ENCODE measurements around the gene CLIC3. TPM values are rescaled to one million over a fixed set of nuclear protein-coding genes. Genes with fewer than 3 reads are reported as not detected.

Gene CLIC3
- total RNA-seq, 1 experiment from 2014 or later = 4.2 TPM

DNA sequence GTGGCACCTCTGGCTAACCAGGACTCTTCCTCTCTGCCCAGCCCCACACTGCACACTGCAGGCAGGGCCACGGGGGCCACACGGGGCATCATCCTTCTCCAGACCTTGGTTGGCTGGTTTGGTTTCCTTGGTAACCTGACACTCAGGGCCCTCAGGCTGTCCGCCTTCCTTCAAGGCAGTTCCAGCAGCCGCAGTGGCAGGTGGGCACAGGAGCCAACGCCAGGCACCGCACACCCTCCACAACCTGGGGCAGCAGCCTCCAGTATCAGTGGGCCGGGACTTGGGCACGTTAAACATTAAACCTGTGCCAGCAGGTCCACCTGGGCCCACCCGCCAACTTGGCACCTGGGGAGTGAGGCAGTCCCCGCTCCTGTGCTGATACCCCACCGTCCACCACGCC, 47.7 kb upstream of the CLIC3 start:
- no peaks in the 10 kb centered on the region for H3K27me3 Mint-ChIP-seq (ENCODE audit: insufficient read depth, unreplicated experiment)
- no TSS peak for BruUV-seq (replicated peaks)
- H3K4me1 Mint-ChIP-seq (ENCODE audit: insufficient read depth, unreplicated experiment) = no peaks in the 10 kb centered on the region
- H3K9me3 Mint-ChIP-seq (ENCODE audit: unreplicated experiment) = no peaks in the 10 kb centered on the region
- ChIA-PET CTCF (interaction anchor here (0.6 to 2.4 kb wide), 8 partner anchors 8 to 193 kb away, joined by 3 to 12 read pairs (median 5); partner anchors contain the start of genes ABCA2 and FUT7), POLR2A (interaction anchor here (0.8 to 1.5 kb wide), 3 partner anchors 15 to 80 kb away, joined by 3 to 4 read pairs (median 3); no protein-coding TSS in a partner anchor)
- H3K27ac Mint-ChIP-seq (ENCODE audit: low read depth, unreplicated experiment) = no peak overlapping the region
- intact Hi-C loops (cut with micrococcal nuclease) = loop anchor here (10.0 kb wide), 1 partner anchor 181 kb away; the partner anchor contains the start of genes CYSRT1, RNF208 and RNF224
- peaks cover 10% of the 10 kb centered on the region for H3K36me3 Mint-ChIP-seq (ENCODE audit: insufficient read depth, unreplicated experiment)
- no peak overlapping the region for H3K4me3 Mint-ChIP-seq (ENCODE audit: unreplicated experiment)
- TF ChIP-seq, protein P1, sequence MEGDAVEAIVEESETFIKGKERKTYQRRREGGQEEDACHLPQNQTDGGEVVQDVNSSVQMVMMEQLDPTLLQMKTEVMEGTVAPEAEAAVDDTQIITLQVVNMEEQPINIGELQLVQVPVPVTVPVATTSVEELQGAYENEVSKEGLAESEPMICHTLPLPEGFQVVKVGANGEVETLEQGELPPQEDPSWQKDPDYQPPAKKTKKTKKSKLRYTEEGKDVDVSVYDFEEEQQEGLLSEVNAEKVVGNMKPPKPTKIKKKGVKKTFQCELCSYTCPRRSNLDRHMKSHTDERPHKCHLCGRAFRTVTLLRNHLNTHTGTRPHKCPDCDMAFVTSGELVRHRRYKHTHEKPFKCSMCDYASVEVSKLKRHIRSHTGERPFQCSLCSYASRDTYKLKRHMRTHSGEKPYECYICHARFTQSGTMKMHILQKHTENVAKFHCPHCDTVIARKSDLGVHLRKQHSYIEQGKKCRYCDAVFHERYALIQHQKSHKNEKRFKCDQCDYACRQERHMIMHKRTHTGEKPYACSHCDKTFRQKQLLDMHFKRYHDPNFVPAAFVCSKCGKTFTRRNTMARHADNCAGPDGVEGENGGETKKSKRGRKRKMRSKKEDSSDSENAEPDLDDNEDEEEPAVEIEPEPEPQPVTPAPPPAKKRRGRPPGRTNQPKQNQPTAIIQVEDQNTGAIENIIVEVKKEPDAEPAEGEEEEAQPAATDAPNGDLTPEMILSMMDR (IDR thresholded peaks at IDR 0.05; ENCODE audit: unreplicated experiment) = no peak
- no peak for DNase-seq (ENCODE audit: unreplicated experiment)

DNA sequence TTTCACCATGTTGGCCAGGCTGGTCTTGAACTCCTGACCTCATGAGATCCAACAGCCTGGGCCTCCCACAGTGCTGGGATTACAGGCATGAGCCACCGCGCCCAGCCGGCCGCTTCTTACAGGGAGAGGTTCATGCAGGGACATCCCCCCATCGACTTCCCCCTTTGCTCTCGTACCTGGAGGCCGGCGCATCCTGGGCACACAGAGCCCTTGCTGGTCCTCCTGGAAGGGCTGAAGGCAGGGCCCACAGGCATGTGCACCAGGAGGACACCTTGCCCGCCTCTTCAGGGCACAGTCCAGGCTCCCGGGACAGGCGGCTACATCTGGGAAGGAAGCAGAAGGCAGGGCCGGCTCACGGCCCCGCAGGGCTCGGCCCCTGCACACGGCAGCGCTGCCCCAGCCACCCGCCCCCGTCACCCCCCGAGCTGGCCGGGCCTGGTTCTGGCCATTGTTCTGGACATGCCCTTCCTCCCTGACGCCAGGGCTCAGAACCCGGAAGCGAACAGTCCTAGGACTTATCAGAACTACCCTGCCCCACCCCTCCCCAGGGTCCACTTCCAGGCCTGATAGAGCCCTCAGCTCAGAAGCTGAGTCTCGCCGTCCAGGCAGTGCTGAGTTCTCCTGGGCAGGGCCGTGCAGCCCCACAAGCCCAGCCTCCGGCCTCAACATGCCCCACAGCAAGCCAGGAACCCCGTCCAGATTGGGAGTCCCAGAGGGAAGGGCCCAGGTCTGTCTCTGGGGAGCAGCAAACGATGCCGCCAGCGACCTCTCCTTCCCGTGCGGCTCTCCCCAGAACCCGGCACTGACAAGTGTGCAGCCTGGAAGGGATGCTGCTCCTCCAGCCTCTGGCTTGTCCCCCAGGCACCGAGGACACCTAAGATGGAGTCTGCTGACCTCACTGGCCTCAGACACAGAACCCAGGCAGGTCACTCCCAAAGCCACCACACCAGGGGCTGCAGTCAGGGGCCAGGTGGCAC, 46.7 kb upstream of the CLIC3 start:
- no peak for DNase-seq (ENCODE audit: unreplicated experiment)
- H3K27ac Mint-ChIP-seq (ENCODE audit: low read depth, unreplicated experiment) = no peak overlapping the region

DNA sequence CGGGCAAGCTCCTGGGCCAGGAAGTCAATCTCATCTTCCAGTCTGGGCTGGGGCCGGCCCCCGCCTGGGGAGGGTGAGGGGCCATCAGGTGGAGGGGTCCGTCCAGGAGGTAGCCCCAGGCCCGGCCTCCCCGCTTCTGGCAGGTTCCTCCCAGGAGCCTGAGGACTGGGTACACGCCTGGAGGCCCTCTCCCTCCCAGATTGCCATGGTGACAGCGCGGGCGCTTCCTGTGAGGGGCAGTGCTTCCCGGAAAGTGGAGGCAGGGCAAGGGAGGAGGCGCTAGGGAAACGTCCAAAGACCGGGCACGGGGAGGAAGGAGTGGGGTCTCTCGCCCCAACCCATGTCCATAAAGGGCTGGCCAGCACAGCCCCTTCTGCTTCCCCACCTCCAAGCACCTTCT, 44.8 kb upstream of the CLIC3 start:
- intact Hi-C loops (cut with micrococcal nuclease) = loop anchor here (10.0 kb wide), 1 partner anchor 184 kb away; the partner anchor contains the start of genes CYSRT1, RNF208 and RNF224
- H3K27ac Mint-ChIP-seq (ENCODE audit: low read depth, unreplicated experiment) = no peak overlapping the region
- no TSS peak for BruUV-seq (replicated peaks)
- no peak for DNase-seq (ENCODE audit: unreplicated experiment)
- H3K36me3 Mint-ChIP-seq (ENCODE audit: insufficient read depth, unreplicated experiment) = peaks cover 17% of the 10 kb centered on the region
- TF ChIP-seq, protein P1 (IDR thresholded peaks at IDR 0.05; ENCODE audit: unreplicated experiment) = no peak
- no peaks in the 10 kb centered on the region for H3K4me1 Mint-ChIP-seq (ENCODE audit: insufficient read depth, unreplicated experiment)
- H3K27me3 Mint-ChIP-seq (ENCODE audit: insufficient read depth, unreplicated experiment) = no peaks in the 10 kb centered on the region
- ChIA-PET POLR2A (no interaction called here), CTCF (no interaction called here)
- H3K4me3 Mint-ChIP-seq (ENCODE audit: unreplicated experiment) = no peak overlapping the region
- H3K9me3 Mint-ChIP-seq (ENCODE audit: unreplicated experiment) = no peaks in the 10 kb centered on the region

More for the DNA sequence above, 46.7 kb upstream of the CLIC3 start:
- H3K36me3 Mint-ChIP-seq (ENCODE audit: insufficient read depth, unreplicated experiment) = peaks cover 12% of the 10 kb centered on the region
- ChIA-PET POLR2A (interaction anchor here (1.5 kb wide), 1 partner anchor 14 kb away, joined by 3 read pairs; no protein-coding TSS in a partner anchor), CTCF (interaction anchor here (0.6 to 2.4 kb wide), 4 partner anchors 25 to 511 kb away, joined by 3 to 11 read pairs (median 4); no protein-coding TSS in a partner anchor)
- H3K4me3 Mint-ChIP-seq (ENCODE audit: unreplicated experiment) = no peak overlapping the region
- no peaks in the 10 kb centered on the region for H3K27me3 Mint-ChIP-seq (ENCODE audit: insufficient read depth, unreplicated experiment)
- intact Hi-C loops (cut with micrococcal nuclease) = loop anchor here (10.0 kb wide), 1 partner anchor 182 kb away; the partner anchor contains the start of genes CYSRT1, RNF208 and RNF224
- H3K4me1 Mint-ChIP-seq (ENCODE audit: insufficient read depth, unreplicated experiment) = no peaks in the 10 kb centered on the region
- TF ChIP-seq, protein P1 (IDR thresholded peaks at IDR 0.05; ENCODE audit: unreplicated experiment) = no peak
- no peaks in the 10 kb centered on the region for H3K9me3 Mint-ChIP-seq (ENCODE audit: unreplicated experiment)
- BruUV-seq (replicated peaks) = no TSS peak

DNA sequence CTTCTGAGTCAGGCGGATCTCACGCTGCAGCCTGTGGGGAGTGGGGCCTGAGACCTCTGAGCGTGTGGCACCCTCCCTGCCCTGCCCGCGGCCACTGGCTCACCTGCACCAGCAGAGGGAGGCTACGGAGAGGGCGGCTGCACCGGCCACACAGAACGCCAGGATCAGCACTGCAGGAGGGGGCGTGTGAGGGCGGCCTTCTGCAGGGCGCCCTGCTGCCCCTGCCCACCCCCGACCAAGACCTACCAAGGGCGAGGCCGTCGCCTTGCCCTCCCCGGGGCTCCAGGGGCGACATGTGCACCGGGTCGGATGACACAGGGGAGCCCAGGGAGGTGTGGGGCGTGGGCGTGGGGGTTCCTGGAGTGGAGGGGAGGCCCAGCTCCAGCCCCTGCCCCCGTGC, 44.2 kb upstream of the CLIC3 start:
- BruUV-seq (replicated peaks) = no TSS peak
- H3K4me1 Mint-ChIP-seq (ENCODE audit: insufficient read depth, unreplicated experiment) = no peaks in the 10 kb centered on the region
- TF ChIP-seq, protein P1 (IDR thresholded peaks at IDR 0.05; ENCODE audit: unreplicated experiment) = no peak
- no peak overlapping the region for H3K27ac Mint-ChIP-seq (ENCODE audit: low read depth, unreplicated experiment)
- ChIA-PET POLR2A (no interaction called here), CTCF (no interaction called here)
- no peak for DNase-seq (ENCODE audit: unreplicated experiment)
- no peaks in the 10 kb centered on the region for H3K27me3 Mint-ChIP-seq (ENCODE audit: insufficient read depth, unreplicated experiment)
- no peak overlapping the region for H3K4me3 Mint-ChIP-seq (ENCODE audit: unreplicated experiment)
- intact Hi-C loops (cut with micrococcal nuclease) = loop anchor here (10.0 kb wide), 1 partner anchor 184 kb away; the partner anchor contains the start of genes CYSRT1, RNF208 and RNF224
- H3K36me3 Mint-ChIP-seq (ENCODE audit: insufficient read depth, unreplicated experiment) = peaks cover 17% of the 10 kb centered on the region
- H3K9me3 Mint-ChIP-seq (ENCODE audit: unreplicated experiment) = no peaks in the 10 kb centered on the region
